GM21825 (cell line): Measurements from ENCODE around the gene PPCDC.

Experiments
- ATAC-seq: cut with Tn5 transposase; IDR thresholded peaks from one replicate; pipeline ENCODE4 v1.9.1; 2021; ENCODE audit warnings: mild to moderate bottlenecking, moderate library complexity; ENCODE audit not compliant: unreplicated experiment

PPCDC gene

GRCh38 chr15:75008629-75009326 is 14.6 kb upstream of the PPCDC start:
- peak; percentile 86 for ATAC-seq

DNA sequence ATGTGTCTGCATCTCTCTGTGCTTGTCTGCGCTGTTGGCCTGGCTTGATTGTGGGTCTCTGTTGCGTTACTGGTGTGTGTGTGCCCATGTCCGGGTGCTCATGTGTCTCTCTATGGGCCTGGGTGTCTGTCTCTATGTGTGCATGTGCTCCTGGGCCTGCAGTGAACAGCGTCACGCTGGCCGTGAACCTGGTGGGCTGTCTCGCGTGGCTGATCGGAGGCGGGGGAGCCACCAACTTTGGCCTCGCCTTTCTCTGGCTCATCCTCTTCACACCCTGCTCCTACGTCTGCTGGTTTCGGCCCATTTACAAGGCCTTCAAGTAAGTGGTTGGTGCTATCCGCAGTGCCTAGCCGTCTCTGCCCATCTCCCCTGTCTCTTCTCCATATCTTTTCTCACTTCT is 7.0 kb upstream of the PPCDC start:
- no peak for ATAC-seq

GRCh38 chr15:75019916-75020315 is 3.5 kb upstream of the PPCDC start:
- ATAC-seq: no peak

DNA sequence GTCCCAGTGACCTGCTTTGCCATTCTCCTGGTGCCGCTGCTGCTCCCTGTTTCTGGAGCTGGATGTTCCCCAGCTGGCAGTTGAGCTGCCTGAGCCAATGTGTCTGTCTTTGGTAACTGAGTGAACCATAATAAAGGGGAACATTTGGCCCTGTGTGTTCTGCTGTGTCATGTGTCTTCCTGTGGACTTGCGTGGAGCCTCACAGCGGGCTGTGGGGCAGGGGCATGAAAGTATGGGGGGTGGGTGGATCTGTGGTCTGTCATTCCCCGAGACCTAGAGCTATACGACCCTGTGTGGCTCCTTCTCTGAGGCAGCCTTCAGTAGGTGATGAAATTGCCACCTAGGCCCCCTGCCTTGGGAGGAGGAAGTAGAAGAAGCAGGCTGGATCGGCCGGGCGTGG is 2.0 kb upstream of the PPCDC start:
- ATAC-seq: no peak

GRCh38 chr15:75022783-75023180 is 608 bp upstream of the PPCDC start:
- ATAC-seq: no peak

DNA sequence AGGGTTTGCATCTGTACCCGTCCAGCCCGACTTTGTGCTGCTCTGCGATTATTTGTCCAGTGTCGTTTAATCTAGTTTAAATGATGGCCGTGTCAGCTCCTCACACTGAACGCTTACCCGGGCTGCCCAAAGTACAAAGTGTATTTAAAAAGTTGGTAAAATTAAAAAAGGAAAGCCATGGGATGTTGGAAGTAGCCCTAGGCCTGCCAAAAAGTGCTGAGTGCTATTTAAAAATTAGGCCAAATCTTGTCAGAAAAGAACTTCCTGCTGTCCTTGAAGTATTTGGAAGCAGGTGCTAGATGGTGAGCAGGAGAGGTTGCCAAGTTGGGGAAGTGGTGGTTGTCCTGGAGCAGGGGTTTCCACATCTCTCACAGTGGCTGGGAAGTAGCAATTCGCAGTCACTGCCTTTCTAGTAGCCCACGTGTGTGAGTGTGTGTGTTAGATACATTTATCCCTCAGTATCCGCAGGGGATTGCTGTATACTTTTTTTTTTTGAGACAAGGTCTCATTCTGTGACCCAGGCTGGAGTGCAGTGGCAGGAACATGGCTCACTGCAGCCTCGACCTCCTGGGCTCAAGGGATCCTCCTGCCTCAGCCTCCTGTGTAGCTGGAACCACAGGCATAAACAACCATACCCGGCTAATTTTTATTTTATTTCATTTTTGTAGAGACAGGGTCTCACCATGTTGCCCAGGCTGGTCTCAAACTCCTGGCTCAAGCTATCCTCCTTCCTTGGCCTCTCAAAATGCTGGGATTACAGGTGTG is 664 bp downstream of the PPCDC start:
- no peak for ATAC-seq

DNA sequence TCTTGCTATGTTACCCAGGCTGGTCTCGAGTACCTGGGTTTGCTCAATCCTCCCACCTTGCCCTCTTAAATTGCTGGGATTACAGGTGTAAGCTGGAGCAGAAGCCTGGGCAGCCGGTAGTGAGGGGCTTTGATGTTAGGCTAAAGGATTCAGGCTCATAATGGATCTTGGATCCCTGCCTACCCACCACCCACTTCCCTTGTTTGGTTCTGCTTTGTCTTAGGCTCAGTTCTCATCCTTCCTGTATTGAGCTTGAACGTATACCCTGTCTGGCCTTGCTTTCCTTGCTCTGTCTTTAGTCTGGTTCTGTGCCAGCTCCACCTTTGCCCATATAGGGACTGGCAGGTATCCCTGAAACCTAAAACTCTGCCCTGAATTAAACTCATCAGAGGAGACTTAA is 1.7 kb downstream of the PPCDC start:
- ATAC-seq: no peak

DNA sequence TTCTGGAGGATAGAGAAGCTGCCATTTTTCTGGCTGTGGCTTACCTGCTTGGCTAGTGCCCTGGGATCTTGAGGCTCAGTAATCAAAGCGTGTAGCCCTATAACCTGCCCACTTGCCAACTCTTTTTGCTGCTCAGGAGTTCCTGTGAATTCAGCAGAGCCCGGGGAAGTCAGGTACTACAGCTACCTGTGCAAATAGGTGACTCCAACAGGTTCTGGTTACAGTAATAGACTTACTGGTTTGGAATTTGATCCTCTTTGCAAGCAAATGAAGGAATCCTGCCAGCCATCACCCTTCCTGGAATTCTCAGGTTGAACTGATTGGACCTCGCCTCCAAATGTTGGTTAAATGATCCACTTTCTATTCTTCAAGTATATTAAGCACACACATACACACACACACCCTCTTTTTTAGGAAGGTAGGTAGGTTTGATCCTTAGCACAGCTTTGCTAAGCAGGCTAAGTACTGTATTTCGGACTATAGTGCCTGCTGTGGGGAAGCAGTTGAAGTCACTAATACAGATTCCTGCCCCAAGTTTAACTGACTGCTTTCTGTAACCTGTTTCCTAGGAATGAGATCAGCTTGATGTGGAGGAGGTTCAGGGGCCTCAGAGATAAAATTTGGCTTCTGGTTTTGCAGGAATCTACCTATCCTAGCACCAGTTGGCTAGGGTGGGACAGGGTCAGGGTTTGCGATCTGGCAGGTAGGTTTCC is 2.3 kb downstream of the PPCDC start:
- no peak for ATAC-seq

DNA sequence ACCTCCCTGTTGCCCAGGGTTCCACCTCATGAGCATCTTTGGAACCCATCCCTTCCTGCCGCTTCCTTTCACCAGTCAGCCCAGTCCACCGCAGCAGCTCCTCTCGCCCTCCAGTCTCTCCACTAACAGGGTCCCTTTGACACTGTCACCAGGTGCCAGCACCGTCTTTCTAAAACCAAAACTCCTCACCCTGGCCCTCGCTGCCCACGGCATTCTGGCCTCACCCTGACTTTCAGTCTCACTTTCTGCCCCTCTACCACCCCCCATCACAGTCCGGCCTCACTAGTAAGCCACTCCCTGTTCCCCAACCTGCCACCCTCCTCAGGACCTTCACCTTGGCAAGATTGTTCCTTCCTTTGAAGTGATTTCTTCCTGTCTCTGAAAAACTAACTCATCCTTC is 4.2 kb downstream of the PPCDC start:
- no peak for ATAC-seq

DNA sequence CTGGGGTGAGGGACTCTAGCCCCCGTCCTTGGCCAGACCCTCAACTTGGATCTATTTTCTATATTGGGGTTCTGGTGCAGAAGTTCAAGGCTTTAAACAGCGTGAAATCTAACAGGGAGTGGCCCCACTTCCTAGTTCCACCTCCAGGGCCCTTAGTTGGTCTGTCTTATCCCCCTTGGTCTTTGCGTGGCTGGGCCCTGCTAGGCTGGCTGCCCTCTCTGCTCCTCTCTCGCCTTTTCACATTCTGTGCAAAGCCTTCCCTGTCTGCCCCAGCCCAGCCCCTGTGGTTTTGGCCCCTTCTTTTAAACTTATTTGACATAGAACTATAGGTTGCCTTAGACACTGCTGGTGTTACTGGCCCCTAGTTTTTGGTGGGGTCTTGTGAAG is 5.6 kb downstream of the PPCDC start:
- no peak for ATAC-seq

- peak; percentile 53 for ATAC-seq
Observed at GRCh38 chr15:75029378-75030022, 6.1 kb downstream of the PPCDC start.

DNA sequence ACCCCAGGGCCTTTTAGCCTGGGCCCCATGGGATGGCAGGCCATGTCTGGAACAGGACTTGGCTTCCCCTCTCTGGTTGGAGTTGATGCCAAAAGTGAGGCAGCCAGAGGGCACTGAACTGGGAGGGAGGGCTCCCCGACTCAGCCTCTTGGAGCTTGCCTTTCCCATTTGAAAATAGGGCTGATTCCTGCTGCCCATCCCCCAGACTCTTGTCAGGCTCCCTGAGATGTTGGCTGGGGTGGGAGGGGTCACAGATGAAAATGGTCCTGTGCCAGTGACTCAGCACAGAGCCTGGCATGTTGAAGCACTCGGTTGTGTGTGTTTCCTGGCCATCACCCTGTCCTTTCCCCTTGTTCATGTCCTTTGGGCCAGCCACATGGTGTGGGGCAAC is 6.6 kb downstream of the PPCDC start:
- no peak for ATAC-seq

DNA sequence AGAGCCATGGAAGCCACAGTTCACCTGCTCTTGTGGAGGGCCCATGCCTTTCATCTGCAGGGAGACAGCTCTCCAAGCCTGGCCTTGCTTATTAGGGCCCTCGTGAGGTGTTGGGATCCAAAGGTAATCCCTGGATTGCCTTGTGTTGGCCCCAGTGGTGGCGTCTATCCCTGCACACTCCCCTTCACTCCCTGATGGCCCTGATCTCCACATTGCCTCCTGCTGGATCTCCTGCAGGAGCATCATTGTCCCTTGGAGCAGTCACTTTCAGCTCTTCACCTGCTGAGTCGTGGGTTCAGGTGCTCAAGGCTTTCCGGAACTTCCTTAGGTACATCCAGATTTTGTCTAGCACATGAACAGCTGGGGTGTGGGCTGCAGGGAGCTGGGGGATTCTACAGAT is 7.0 kb downstream of the PPCDC start:
- ATAC-seq: no peak

DNA sequence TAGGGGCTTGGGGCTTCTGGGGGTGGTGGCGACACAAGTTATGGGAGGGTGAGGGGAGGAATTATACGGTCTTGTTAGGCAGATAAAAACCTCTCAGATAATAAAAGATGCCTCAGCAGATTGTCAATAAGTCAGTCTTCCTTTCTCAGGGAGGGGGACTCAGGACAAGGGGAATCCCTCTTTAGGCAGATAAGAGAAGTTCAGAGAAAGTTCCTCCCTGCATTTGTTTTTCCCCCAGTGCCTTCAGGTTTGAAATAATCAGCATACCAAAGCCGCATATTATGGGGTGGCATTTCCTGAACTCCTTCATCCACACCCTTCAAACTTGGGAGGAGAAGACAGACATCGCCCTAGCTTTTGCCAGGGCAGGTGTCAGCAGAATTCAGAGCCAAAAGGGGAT is 8.5 kb downstream of the PPCDC start:
- ATAC-seq: no peak

GRCh38 chr15:75032395-75032794 is 9.0 kb downstream of the PPCDC start:
- ATAC-seq: no peak

DNA sequence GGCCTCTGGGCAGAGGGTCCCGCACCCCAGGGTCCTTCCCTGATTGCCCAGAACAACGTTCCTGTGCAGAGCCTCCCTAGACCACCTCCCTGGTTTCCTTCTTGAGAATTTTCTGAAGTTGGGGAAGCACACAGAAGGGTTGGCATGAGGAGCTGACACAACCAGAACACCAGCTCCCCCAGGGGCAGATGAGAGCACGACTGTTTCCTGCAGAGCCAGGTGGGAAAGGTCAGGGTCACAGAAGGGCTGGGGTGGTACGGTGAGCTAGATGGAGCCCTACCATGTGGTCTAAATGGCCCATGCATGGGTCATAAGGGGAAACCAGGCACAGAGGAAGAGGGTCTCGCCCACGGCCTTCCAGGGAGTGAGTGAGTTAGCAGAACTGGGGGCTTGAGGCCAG is 10.4 kb downstream of the PPCDC start:
- ATAC-seq: no peak

DNA sequence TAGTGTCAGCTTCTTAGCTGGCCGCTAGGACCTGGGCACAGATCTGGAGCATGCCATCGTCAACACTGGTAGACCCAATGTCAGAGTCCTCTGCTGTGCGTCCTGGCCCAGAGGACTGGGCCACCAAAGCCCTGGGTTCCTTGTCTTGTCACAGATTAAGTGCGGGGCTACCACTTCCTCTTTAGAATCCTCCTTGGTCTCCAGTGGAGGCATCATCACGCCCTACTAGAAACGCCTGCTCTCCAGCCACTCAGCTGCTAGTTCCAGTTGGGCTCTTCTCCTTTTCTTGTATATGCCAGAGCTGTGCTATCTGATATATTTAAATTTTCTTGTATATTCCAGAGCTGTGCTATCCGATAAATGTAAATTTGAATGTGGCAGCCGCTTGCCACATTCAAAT is 11.2 kb downstream of the PPCDC start:
- ATAC-seq: no peak

- ATAC-seq: no peak
Observed at GRCh38 chr15:75036212-75036616, 12.8 kb downstream of the PPCDC start.

DNA sequence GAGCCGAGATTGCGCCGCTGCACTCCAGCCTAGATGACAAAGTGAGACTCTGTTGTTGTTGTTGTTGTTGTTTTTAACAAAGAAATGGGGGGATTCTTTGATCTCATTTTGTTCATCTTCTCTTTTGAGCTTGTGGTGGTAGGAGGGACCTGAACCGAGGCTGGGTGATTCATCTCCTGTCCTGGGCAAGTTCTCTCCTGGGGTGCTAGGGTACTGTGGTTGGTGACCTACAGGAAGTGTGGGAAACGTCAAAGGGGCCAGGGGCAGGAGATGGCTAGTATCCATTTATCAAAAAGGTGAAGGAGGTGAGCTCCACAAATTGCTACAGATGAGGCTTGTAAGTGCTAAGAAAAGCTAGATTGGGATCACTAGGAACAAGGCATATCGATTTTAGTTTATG is 14.3 kb downstream of the PPCDC start:
- ATAC-seq: no peak

DNA sequence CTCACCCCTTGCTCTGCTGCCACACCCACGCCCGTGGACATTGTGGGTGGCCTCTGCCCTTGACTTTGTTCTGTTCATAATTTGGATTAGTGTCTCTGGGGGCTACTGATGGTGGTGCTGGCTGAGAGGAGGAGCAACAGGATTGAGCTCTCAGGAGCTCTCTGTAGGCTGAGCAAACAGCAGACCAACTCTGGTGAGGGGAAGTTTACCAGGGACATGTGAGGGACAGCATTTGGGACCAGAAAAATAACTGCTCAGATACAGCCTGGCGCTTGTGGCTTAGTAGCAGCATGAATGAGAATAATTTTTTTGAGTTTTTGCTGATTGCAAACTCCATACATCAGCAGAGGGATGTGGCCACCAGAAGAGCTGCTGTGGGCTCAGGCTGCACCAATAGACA is 14.8 kb downstream of the PPCDC start:
- no peak for ATAC-seq

GRCh38 chr15:75042730-75043508 is 19.5 kb downstream of the PPCDC start:
- ATAC-seq: peak; percentile 62
